ENCODE results near the gene CHD6. TPM values are rescaled to one million over a fixed set of nuclear protein-coding genes. Genes with fewer than 3 reads are reported as not detected.
A peak's percentile ranks its signal among the peaks of the same experiment; 100 is the strongest.

CHD6 gene
- total RNA-seq, 1 experiment from 2014 or later = 51.1 TPM

DNA sequence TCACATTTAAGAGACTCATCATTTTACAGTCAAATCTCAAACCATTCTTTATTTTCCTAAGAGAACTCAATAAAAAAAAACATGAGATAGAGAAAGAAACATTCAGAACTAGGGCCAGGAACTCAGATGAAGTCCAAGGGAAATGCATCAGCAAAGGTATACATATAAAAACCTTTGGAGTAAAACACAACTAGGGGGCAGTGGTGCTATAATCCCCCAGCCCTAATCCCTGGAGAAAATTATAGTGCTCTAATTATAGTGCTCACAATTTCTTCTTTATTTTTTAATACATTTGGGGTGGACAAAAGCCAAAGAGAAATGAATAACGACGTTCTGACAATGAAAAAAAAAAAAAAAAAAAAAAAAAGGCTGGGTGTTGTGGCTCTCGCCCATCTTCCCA, 151.0 kb downstream of the CHD6 start:
- Histone ChIP-seq H3F3A (ENCODE audit: insufficient read depth, low read depth) (no peaks in the 10 kb centered on the region), H2AFZ (no peak overlapping the region), H3K4me1 (replicated peaks; ENCODE audit: insufficient read depth) (no peaks in the 10 kb centered on the region), H3K27ac (no peak overlapping the region), H3K4me2 (no peak overlapping the region), H3K4me3 (no peak overlapping the region), H3K9me2 (ENCODE audit: insufficient read depth) (no peaks in the 10 kb centered on the region), H3K79me2 (ENCODE audit: low read depth) (no peaks in the 10 kb centered on the region), H3K9me3 (ENCODE audit: insufficient read depth, low read depth) (no peaks in the 10 kb centered on the region), H4K20me1 (ENCODE audit: insufficient read depth) (no peaks in the 10 kb centered on the region), H3K27me3 (ENCODE audit: insufficient read depth, low read depth) (no peaks in the 10 kb centered on the region), H3K36me3 (ENCODE audit: low read depth) (peaks cover 13% of the 10 kb centered on the region; the same call in 1 of the 2 replicates)
- intact Hi-C loops (cut with micrococcal nuclease; ENCODE audit: unreplicated experiment) = no loop called here
- BruUV-seq (replicated peaks) = no TSS peak
- no peak for DNase-seq
- TF ChIP-seq, protein P1, sequence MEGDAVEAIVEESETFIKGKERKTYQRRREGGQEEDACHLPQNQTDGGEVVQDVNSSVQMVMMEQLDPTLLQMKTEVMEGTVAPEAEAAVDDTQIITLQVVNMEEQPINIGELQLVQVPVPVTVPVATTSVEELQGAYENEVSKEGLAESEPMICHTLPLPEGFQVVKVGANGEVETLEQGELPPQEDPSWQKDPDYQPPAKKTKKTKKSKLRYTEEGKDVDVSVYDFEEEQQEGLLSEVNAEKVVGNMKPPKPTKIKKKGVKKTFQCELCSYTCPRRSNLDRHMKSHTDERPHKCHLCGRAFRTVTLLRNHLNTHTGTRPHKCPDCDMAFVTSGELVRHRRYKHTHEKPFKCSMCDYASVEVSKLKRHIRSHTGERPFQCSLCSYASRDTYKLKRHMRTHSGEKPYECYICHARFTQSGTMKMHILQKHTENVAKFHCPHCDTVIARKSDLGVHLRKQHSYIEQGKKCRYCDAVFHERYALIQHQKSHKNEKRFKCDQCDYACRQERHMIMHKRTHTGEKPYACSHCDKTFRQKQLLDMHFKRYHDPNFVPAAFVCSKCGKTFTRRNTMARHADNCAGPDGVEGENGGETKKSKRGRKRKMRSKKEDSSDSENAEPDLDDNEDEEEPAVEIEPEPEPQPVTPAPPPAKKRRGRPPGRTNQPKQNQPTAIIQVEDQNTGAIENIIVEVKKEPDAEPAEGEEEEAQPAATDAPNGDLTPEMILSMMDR (conservative IDR thresholded peaks at IDR 0.05) = 0 out of 2 replicates have a peak, but pooled peaks have one; percentile 29
- TF ChIP-seq EZH2 (IDR thresholded peaks at IDR 0.05; ENCODE audit: low read depth) = no peak
- POLR2A ChIA-PET (ENCODE audit: unreplicated experiment) = no interaction called here
- CTCF ChIA-PET = no interaction called here

- H4K20me1 ChIP-seq (ENCODE audit: insufficient read depth) = no peaks in the 10 kb centered on the region
- no peak overlapping the region for H3K4me2 ChIP-seq
- POLR2A ChIA-PET (ENCODE audit: unreplicated experiment) = no interaction called here
- H2AFZ ChIP-seq = no peak overlapping the region
- H3F3A ChIP-seq (ENCODE audit: insufficient read depth, low read depth) = no peaks in the 10 kb centered on the region
- H3K9me3 ChIP-seq (ENCODE audit: insufficient read depth, low read depth) = no peaks in the 10 kb centered on the region
- H3K79me2 ChIP-seq (ENCODE audit: low read depth) = no peaks in the 10 kb centered on the region
- intact Hi-C loops (cut with micrococcal nuclease; ENCODE audit: unreplicated experiment) = no loop called here
- no peak overlapping the region for H3K27ac ChIP-seq
- H3K9me2 ChIP-seq (ENCODE audit: insufficient read depth) = no peaks in the 10 kb centered on the region
- BruUV-seq (replicated peaks) = no TSS peak
- peaks cover 11% of the 10 kb centered on the region for H3K36me3 ChIP-seq (ENCODE audit: low read depth)
- no peak overlapping the region for H3K4me3 ChIP-seq
- TF ChIP-seq EZH2 (IDR thresholded peaks at IDR 0.05; ENCODE audit: low read depth) = no peak
- TF ChIP-seq, protein P1 (conservative IDR thresholded peaks at IDR 0.05) = no peak
- no peak for DNase-seq
- CTCF ChIA-PET = no interaction called here
- H3K27me3 ChIP-seq (ENCODE audit: insufficient read depth, low read depth) = no peaks in the 10 kb centered on the region
- no peaks in the 10 kb centered on the region for H3K4me1 ChIP-seq (replicated peaks; ENCODE audit: insufficient read depth)
Observed at GRCh38 chr20:41463567-41463966, 154.6 kb downstream of the CHD6 start.

GRCh38 chr20:41462372-41463161, 155.6 kb downstream of the CHD6 start:
- no peak for DNase-seq
- no peaks in the 10 kb centered on the region for H3K79me2 ChIP-seq (ENCODE audit: low read depth)
- no peak overlapping the region for H3K27ac ChIP-seq
- CTCF ChIA-PET = no interaction called here
- H3K9me2 ChIP-seq (ENCODE audit: insufficient read depth) = no peaks in the 10 kb centered on the region
- no TSS peak for BruUV-seq (replicated peaks)
- H3K27me3 ChIP-seq (ENCODE audit: insufficient read depth, low read depth) = no peaks in the 10 kb centered on the region
- no peaks in the 10 kb centered on the region for H3F3A ChIP-seq (ENCODE audit: insufficient read depth, low read depth)
- H2AFZ ChIP-seq = no peak overlapping the region
- no peaks in the 10 kb centered on the region for H4K20me1 ChIP-seq (ENCODE audit: insufficient read depth)
- POLR2A ChIA-PET (ENCODE audit: unreplicated experiment) = no interaction called here
- H3K4me1 ChIP-seq (replicated peaks; ENCODE audit: insufficient read depth) = no peaks in the 10 kb centered on the region
- intact Hi-C loops (cut with micrococcal nuclease; ENCODE audit: unreplicated experiment) = no loop called here
- TF ChIP-seq, protein P1 (conservative IDR thresholded peaks at IDR 0.05) = no peak
- no peak for TF ChIP-seq EZH2 (IDR thresholded peaks at IDR 0.05; ENCODE audit: low read depth)
- no peak overlapping the region for H3K4me2 ChIP-seq
- no peaks in the 10 kb centered on the region for H3K9me3 ChIP-seq (ENCODE audit: insufficient read depth, low read depth)
- no peak overlapping the region for H3K4me3 ChIP-seq
- peaks cover 7% of the 10 kb centered on the region; the same call in 1 of the 2 replicates for H3K36me3 ChIP-seq (ENCODE audit: low read depth)

Measured in PC-9 (cell line).